Osteoblast (primary cell): ENCODE data around the gene CLEC3B. TPM values are rescaled to one million over a fixed set of nuclear protein-coding genes. Genes with fewer than 3 reads are reported as not detected.

Experiments
- DNase-seq: peaks from one replicate; pipeline ENCODE4 v3.0.0; 2011; ENCODE audit warnings: low spot score, mixed read lengths; ENCODE audit not compliant: insufficient read length; ENCODE audit errors: missing footprints
- H2AFZ ChIP-seq: 2 replicates; pipeline ENCODE4 v1.6.0; 2011; ENCODE audit warnings: mild to moderate bottlenecking, low read length
- H3K27ac ChIP-seq: 2 replicates; pipeline ENCODE4 v1.5.1; 2011; ENCODE audit warnings: mild to moderate bottlenecking, low read depth, low read length, moderate library complexity
- H3K27me3 ChIP-seq: 2 replicates; pipeline ENCODE4 v1.6.0; 2012; ENCODE audit warnings: mild to moderate bottlenecking, control low read depth, inconsistent platforms, low read length, moderate library complexity; ENCODE audit not compliant: insufficient read depth
- H3K36me3 ChIP-seq: 2 replicates; pipeline ENCODE4 v1.5.1; 2011; ENCODE audit warnings: mild to moderate bottlenecking, low read length, control low read depth, moderate library complexity; ENCODE audit not compliant: insufficient read depth
- H3K4me1 ChIP-seq: 2 replicates; pipeline ENCODE4 v1.5.1; 2011; ENCODE audit warnings: mild to moderate bottlenecking, low read length, control low read depth, moderate library complexity; ENCODE audit not compliant: insufficient read depth
- H3K4me2 ChIP-seq: 2 replicates; pipeline ENCODE4 v1.6.0; 2011; ENCODE audit warnings: mild to moderate bottlenecking, low read length; ENCODE audit not compliant: insufficient read depth
- H3K4me3 ChIP-seq: fragments of 200-600 bp; sonication (generic); 3 replicates; pipeline ENCODE4 v1.5.1; 2012; ENCODE audit warnings: mild to moderate bottlenecking, low read length, inconsistent platforms; ENCODE audit not compliant: insufficient read depth
- H3K79me2 ChIP-seq: 2 replicates; pipeline ENCODE4 v1.6.0; 2012; ENCODE audit warnings: mild to moderate bottlenecking, low read length, control low read depth, inconsistent platforms; ENCODE audit not compliant: insufficient read depth
- H3K9me3 ChIP-seq: 2 replicates; pipeline ENCODE4 v1.5.1; 2011; ENCODE audit warnings: low read depth, low read length, control low read depth
- H4K20me1 ChIP-seq: 2 replicates; pipeline ENCODE4 v1.6.0; 2012; ENCODE audit warnings: mild to moderate bottlenecking, low read length, control low read depth; ENCODE audit not compliant: insufficient read depth
- CTCF ChIP-seq: IDR thresholded peaks from 2 replicates; pipeline ENCODE4 v1.5.1; 2011; ENCODE audit warnings: mild to moderate bottlenecking, low read depth, low read length, moderate library complexity; ENCODE audit errors: extremely low read depth
- total RNA-seq: library from RNA; depleted of rRNA; stranded (reverse); fragments of >200 nt; gene quantifications from 2 replicates; pipeline ENCODE4 v1.2.3, GENCODE V29; 2012

The CLEC3B gene
- total RNA-seq, 1 donor, result 48.9 TPM

GRCh38 chr3:45054196-45054857 lies 28.2 kb downstream of the CLEC3B start:
- no peak overlapping the region for H3K4me3 ChIP-seq
- no peaks in the 10 kb centered on the region for H3K79me2 ChIP-seq
- H3K9me3 ChIP-seq, result no peaks in the 10 kb centered on the region
- TF ChIP-seq CTCF, result no peak
- H3K27ac ChIP-seq, result peak overlapping the region; percentile 81
- H3K27me3 ChIP-seq, result no peaks in the 10 kb centered on the region
- peak overlapping the region; percentile 23 for H3K4me2 ChIP-seq
- DNase-seq, result no peak
- peaks cover 37% of the 10 kb centered on the region for H3K4me1 ChIP-seq
- H4K20me1 ChIP-seq, result no peaks in the 10 kb centered on the region
- no peaks in the 10 kb centered on the region for H3K36me3 ChIP-seq
- no peak overlapping the region for H2AFZ ChIP-seq

- Histone ChIP-seq H3K79me2 (no peaks in the 10 kb centered on the region), H3K36me3 (no peaks in the 10 kb centered on the region), H3K27ac (peak overlapping the region; percentile 81), H3K4me3 (no peak overlapping the region), H3K27me3 (no peaks in the 10 kb centered on the region), H3K4me2 (peak overlapping the region; percentile 23), H3K4me1 (peaks cover 39% of the 10 kb centered on the region), H4K20me1 (no peaks in the 10 kb centered on the region), H2AFZ (no peak overlapping the region), H3K9me3 (no peaks in the 10 kb centered on the region)
- DNase-seq, result no peak
- TF ChIP-seq CTCF, result no peak
Measured at GRCh38 chr3:45055032-45055410, 28.9 kb downstream of the CLEC3B start.

GRCh38 chr3:45055411-45056143 lies 29.5 kb downstream of the CLEC3B start:
- H3K4me1 ChIP-seq, result peaks cover 41% of the 10 kb centered on the region
- peak; percentile 20 for TF ChIP-seq CTCF
- no peaks in the 10 kb centered on the region for H3K27me3 ChIP-seq
- no peaks in the 10 kb centered on the region for H3K79me2 ChIP-seq
- no peak overlapping the region for H3K4me3 ChIP-seq
- H2AFZ ChIP-seq, result no peak overlapping the region
- no peaks in the 10 kb centered on the region for H4K20me1 ChIP-seq
- no peak for DNase-seq
- no peaks in the 10 kb centered on the region for H3K36me3 ChIP-seq
- H3K4me2 ChIP-seq, result peak overlapping the region; percentile 8
- peak overlapping the region; percentile 81 for H3K27ac ChIP-seq
- H3K9me3 ChIP-seq, result no peaks in the 10 kb centered on the region

GRCh38 chr3:45056608-45057301 lies 30.7 kb downstream of the CLEC3B start:
- H3K4me2 ChIP-seq, result no peak overlapping the region
- no peaks in the 10 kb centered on the region for H3K79me2 ChIP-seq
- no peak for DNase-seq
- H4K20me1 ChIP-seq, result no peaks in the 10 kb centered on the region
- no peaks in the 10 kb centered on the region for H3K36me3 ChIP-seq
- no peak for TF ChIP-seq CTCF
- peaks cover 47% of the 10 kb centered on the region for H3K4me1 ChIP-seq
- no peaks in the 10 kb centered on the region for H3K27me3 ChIP-seq
- H2AFZ ChIP-seq, result no peak overlapping the region
- no peaks in the 10 kb centered on the region for H3K9me3 ChIP-seq
- peak overlapping the region; percentile 40 for H3K27ac ChIP-seq
- H3K4me3 ChIP-seq, result no peak overlapping the region
